H9 (cell line): Measurements from ENCODE around the gene CD300C. TPM values are rescaled to one million over a fixed set of nuclear protein-coding genes. Genes with fewer than 3 reads are reported as not detected.

ENCODE experiments used
- DNase-seq: peaks from one replicate; pipeline ENCODE4 v3.0.0-alpha.2; 2017
- H2AFZ ChIP-seq: one replicate; pipeline ENCODE4 v1.6.1; 2013; ENCODE audit warnings: mild to moderate bottlenecking, low read length, control low read depth, moderate library complexity
- H2AK5ac ChIP-seq: 2 replicates; pipeline ENCODE4 v1.6.1; 2013; ENCODE audit warnings: low read length, control low read depth, mixed read lengths; ENCODE audit not compliant: insufficient read length
- H2BK120ac ChIP-seq: one replicate; pipeline ENCODE4 v1.6.1; 2013; ENCODE audit warnings: low read depth, mild to moderate bottlenecking, low read length, control low read depth, inconsistent platforms; ENCODE audit not compliant: poor library complexity, severe bottlenecking
- H2BK12ac ChIP-seq: 2 replicates; pipeline ENCODE4 v1.6.1; 2013; ENCODE audit warnings: low read length, control low read depth, mixed read lengths, low read depth; ENCODE audit not compliant: insufficient read length
- H2BK15ac ChIP-seq: 2 replicates; pipeline ENCODE4 v1.6.1; 2013; ENCODE audit warnings: low read depth, low read length, control low read depth
- H2BK20ac ChIP-seq: one replicate; pipeline ENCODE4 v1.6.1; 2013; ENCODE audit warnings: low read depth, mild to moderate bottlenecking, low read length, control low read depth, inconsistent platforms; ENCODE audit not compliant: poor library complexity, severe bottlenecking
- H2BK5ac ChIP-seq: 2 replicates; pipeline ENCODE4 v1.6.1; 2013; ENCODE audit warnings: low read length, control low read depth, mixed read lengths; ENCODE audit not compliant: insufficient read length
- H3K14ac ChIP-seq: 2 replicates; pipeline ENCODE4 v1.6.1; 2013; ENCODE audit warnings: low read length, control low read depth; ENCODE audit not compliant: insufficient read depth
- H3K18ac ChIP-seq: 2 replicates; pipeline ENCODE4 v1.6.1; 2013; ENCODE audit warnings: low read depth, mild to moderate bottlenecking, mixed read lengths, low read length, control low read depth; ENCODE audit not compliant: insufficient read length
- H3K23ac ChIP-seq: 2 replicates; pipeline ENCODE4 v1.6.1; 2013; ENCODE audit warnings: low read length, control low read depth, mixed read lengths, low read depth; ENCODE audit not compliant: insufficient read length
- H3K23me2 ChIP-seq: 2 replicates; pipeline ENCODE4 v1.6.1; 2013; ENCODE audit warnings: low read depth, mild to moderate bottlenecking, mixed read lengths, low read length, control low read depth; ENCODE audit not compliant: insufficient read length, poor library complexity, severe bottlenecking
- H3K27ac ChIP-seq: 2 replicates; pipeline ENCODE4 v1.5.1; 2013; ENCODE audit warnings: low read length, control low read depth, mixed read lengths, low read depth; ENCODE audit not compliant: insufficient read length
- H3K27me3 ChIP-seq: 2 replicates; pipeline ENCODE4 v1.6.1; 2013; ENCODE audit warnings: low read length, control low read depth, inconsistent platforms; ENCODE audit not compliant: insufficient read depth
- H3K4ac ChIP-seq: 2 replicates; pipeline ENCODE4 v1.6.1; 2013; ENCODE audit warnings: low read depth, mild to moderate bottlenecking, control low read depth, inconsistent platforms, low read length, moderate library complexity
- H3K4me1 ChIP-seq: 2 replicates; pipeline ENCODE4 v1.6.1; 2013; ENCODE audit warnings: low read length, control low read depth, inconsistent platforms; ENCODE audit not compliant: insufficient read depth
- H3K4me2 ChIP-seq: 2 replicates; pipeline ENCODE4 v1.6.1; 2013; ENCODE audit warnings: low read length, control low read depth, mixed read lengths; ENCODE audit not compliant: insufficient read length, insufficient read depth
- H3K56ac ChIP-seq: 2 replicates; pipeline ENCODE4 v1.6.1; 2013; ENCODE audit warnings: low read depth, mild to moderate bottlenecking, mixed read lengths, low read length, control low read depth; ENCODE audit not compliant: insufficient read length
- H3K79me1 ChIP-seq: 2 replicates; pipeline ENCODE4 v1.6.1; 2013; ENCODE audit warnings: low read depth, mild to moderate bottlenecking, moderate library complexity, low read length, control low read depth, inconsistent platforms; ENCODE audit not compliant: insufficient read depth, poor library complexity, severe bottlenecking
- H3K79me2 ChIP-seq: 2 replicates; pipeline ENCODE4 v1.6.1; 2013; ENCODE audit warnings: low read length, control low read depth, inconsistent platforms; ENCODE audit not compliant: insufficient read depth
- H3K9ac ChIP-seq: 2 replicates; pipeline ENCODE4 v1.6.1; 2013; ENCODE audit warnings: low read length, control low read depth, mixed read lengths; ENCODE audit not compliant: insufficient read length; ENCODE audit errors: extremely low read depth
- H3K9me3 ChIP-seq: one replicate; pipeline ENCODE4 v1.6.1; 2013; ENCODE audit warnings: low read depth, low read length, inconsistent platforms; ENCODE audit not compliant: control insufficient read depth
- H3T11ph ChIP-seq: one replicate; pipeline ENCODE4 v1.6.1; 2013; ENCODE audit warnings: mild to moderate bottlenecking, low read length, control low read depth, inconsistent platforms
- H4K20me1 ChIP-seq: one replicate; pipeline ENCODE4 v1.6.1; 2013; ENCODE audit not compliant: control insufficient read depth, insufficient read length, insufficient read depth
- H4K5ac ChIP-seq: 2 replicates; pipeline ENCODE4 v1.6.1; 2013; ENCODE audit warnings: low read depth, mild to moderate bottlenecking, mixed read lengths, low read length, control low read depth; ENCODE audit not compliant: insufficient read length
- H4K8ac ChIP-seq: replicated peaks from 2 replicates; pipeline ENCODE4 v1.6.1; 2013; ENCODE audit warnings: low read length, control low read depth, mixed read lengths, low read depth; ENCODE audit not compliant: insufficient read length
- H4K91ac ChIP-seq: 2 replicates; pipeline ENCODE4 v1.6.1; 2013; ENCODE audit warnings: low read depth, mild to moderate bottlenecking, moderate library complexity, mixed read lengths, low read length, control low read depth; ENCODE audit not compliant: insufficient read length
- H3K27ac Mint-ChIP-seq, 3 experiments: 2 replicates in 2 of 3; 3 replicates in 1 of 3; pipeline ENCODE4 v1.8.0; 2020 to 2021; ENCODE audit warnings: mixed read lengths in 3 of 3, mild to moderate bottlenecking in 1 of 3, moderate library complexity in 1 of 3
- H3K27me3 Mint-ChIP-seq: 2 replicates; pipeline ENCODE4 v1.8.0; 2021; ENCODE audit warnings: low read depth, mild to moderate bottlenecking, moderate library complexity, mixed read lengths
- H3K36me3 Mint-ChIP-seq, 3 experiments: 2 replicates in 2 of 3; 3 replicates in 1 of 3; pipeline ENCODE4 v1.8.0; 2020 to 2021; ENCODE audit warnings: low read depth in 3 of 3, mixed read lengths in 3 of 3; ENCODE audit not compliant: insufficient read depth in 1 of 3
- H3K4me1 Mint-ChIP-seq, 2 experiments: 2 replicates each; pipeline ENCODE4 v1.8.0; 2020; ENCODE audit warnings: mixed read lengths in 2 of 2
- H3K4me3 Mint-ChIP-seq, 2 experiments: 2 replicates in 1 of 2; 3 replicates in 1 of 2; pipeline ENCODE4 v1.8.0; 2020 to 2021; ENCODE audit warnings: mild to moderate bottlenecking in 2 of 2, mixed read lengths in 2 of 2, moderate library complexity in 1 of 2
- H3K9me3 Mint-ChIP-seq, 2 experiments: 2 replicates in 1 of 2; 3 replicates in 1 of 2; pipeline ENCODE4 v1.8.0; 2020; ENCODE audit warnings: mild to moderate bottlenecking in 2 of 2, mixed read lengths in 2 of 2, moderate library complexity in 1 of 2
- WGBS: extraction: QIAGEN DNeasy Blood & Tissue Kit; methylation state at CpG from one replicate; pipeline ENCODE4 v1.1.7; 2013; ENCODE audit warnings: missing lambda C conversion rate, low lambda C conversion rate, mixed read lengths; ENCODE audit not compliant: insufficient read length; ENCODE audit errors: extremely low coverage; 5-methylcytosine and 5-hydroxymethylcytosine counted together
- total RNA-seq: library from RNA; stranded (reverse); gene quantifications from 2 replicates; pipeline ENCODE4 v1.2.1, GENCODE V29; 2021
- TF ChIP-seq, protein P1 (sequence below): fragments of 200-600 bp; sonication (generic); conservative IDR thresholded peaks from 3 replicates; pipeline ENCODE4 v1.8.0; 2021; ENCODE audit warnings: antibody characterized with exemption, mild to moderate bottlenecking

CD300C gene
- total RNA-seq, 1 experiment from 2014 or later = not detected

DNA sequence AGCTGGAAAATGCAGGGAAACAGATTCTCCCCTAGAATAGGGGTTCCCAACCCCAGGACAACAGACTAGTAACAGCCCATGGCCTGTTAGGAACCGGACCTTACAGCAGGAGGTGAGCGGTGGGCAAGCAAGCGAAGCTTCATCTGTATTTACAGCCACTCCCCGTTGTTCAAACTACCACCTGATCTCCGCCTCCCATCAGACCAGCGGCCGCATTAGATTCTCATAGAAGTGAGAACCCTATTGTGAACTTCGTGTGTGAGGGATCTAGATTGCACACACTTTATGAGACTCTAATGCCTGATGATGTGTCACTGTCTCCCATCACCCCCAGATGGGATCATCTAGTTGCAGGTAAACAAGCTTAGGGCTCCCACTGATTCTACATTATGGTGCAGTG, 18.2 kb downstream of the CD300C start:
- no peak overlapping the region for H3K27ac ChIP-seq
- H3K23ac ChIP-seq = no peak overlapping the region
- no peak overlapping the region for H2BK5ac ChIP-seq
- TF ChIP-seq, protein P1, sequence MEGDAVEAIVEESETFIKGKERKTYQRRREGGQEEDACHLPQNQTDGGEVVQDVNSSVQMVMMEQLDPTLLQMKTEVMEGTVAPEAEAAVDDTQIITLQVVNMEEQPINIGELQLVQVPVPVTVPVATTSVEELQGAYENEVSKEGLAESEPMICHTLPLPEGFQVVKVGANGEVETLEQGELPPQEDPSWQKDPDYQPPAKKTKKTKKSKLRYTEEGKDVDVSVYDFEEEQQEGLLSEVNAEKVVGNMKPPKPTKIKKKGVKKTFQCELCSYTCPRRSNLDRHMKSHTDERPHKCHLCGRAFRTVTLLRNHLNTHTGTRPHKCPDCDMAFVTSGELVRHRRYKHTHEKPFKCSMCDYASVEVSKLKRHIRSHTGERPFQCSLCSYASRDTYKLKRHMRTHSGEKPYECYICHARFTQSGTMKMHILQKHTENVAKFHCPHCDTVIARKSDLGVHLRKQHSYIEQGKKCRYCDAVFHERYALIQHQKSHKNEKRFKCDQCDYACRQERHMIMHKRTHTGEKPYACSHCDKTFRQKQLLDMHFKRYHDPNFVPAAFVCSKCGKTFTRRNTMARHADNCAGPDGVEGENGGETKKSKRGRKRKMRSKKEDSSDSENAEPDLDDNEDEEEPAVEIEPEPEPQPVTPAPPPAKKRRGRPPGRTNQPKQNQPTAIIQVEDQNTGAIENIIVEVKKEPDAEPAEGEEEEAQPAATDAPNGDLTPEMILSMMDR = no peak
- H3K27me3 ChIP-seq = no peaks in the 10 kb centered on the region; the same call in 1 of the 2 replicates
- no peak overlapping the region for H3K56ac ChIP-seq
- H2AK5ac ChIP-seq = no peak overlapping the region
- Mint-ChIP-seq H3K9me3 (peaks cover 0 to 6% of the 10 kb centered on the region in 2 experiments; a peak in 3 of 5 replicates), H3K27me3 (peaks cover 73% of the 10 kb centered on the region), H3K36me3 (no peaks in the 10 kb centered on the region; a peak in 1 of 7 replicates), H3K4me1 (peaks cover 6 to 10% of the 10 kb centered on the region in 2 experiments; a peak in 3 of 4 replicates), H3K27ac (no peak overlapping the region), H3K4me3 (no peak overlapping the region)
- no CpG with 5 or more reads among the region's 8 CpGs for WGBS
- H3K4me1 ChIP-seq = peaks cover 2% of the 10 kb centered on the region
- H3K14ac ChIP-seq = no peak overlapping the region
- no peaks in the 10 kb centered on the region for H3K9me3 ChIP-seq
- no peaks in the 10 kb centered on the region for H4K20me1 ChIP-seq
- H3T11ph ChIP-seq = no peak overlapping the region
- no peak overlapping the region for H4K5ac ChIP-seq
- H4K8ac ChIP-seq = no peak overlapping the region
- no peak overlapping the region for H2BK15ac ChIP-seq
- H3K79me1 ChIP-seq = no peaks in the 10 kb centered on the region
- no peak overlapping the region for H2BK120ac ChIP-seq
- DNase-seq = no peak
- H3K9ac ChIP-seq = no peak overlapping the region
- no peak overlapping the region for H2BK12ac ChIP-seq
- H3K4me2 ChIP-seq = no peak overlapping the region
- H4K91ac ChIP-seq = no peak overlapping the region
- no peak overlapping the region for H2BK20ac ChIP-seq
- no peak overlapping the region for H2AFZ ChIP-seq
- no peak overlapping the region for H3K18ac ChIP-seq
- H3K23me2 ChIP-seq = no peaks in the 10 kb centered on the region
- no peaks in the 10 kb centered on the region for H3K79me2 ChIP-seq
- H3K4ac ChIP-seq = no peak overlapping the region
